Neural progenitor cell (in vitro differentiated cells): ENCODE results near the gene STAT5A. TPM values are rescaled to one million over a fixed set of nuclear protein-coding genes. Genes with fewer than 3 reads are reported as not detected.

Experiments used
- DNase-seq: peaks from one replicate; pipeline ENCODE4 v3.0.0-alpha.2; 2016; ENCODE audit warnings: low spot score
- H2AFZ ChIP-seq: fragments of 200-600 bp; sonication (generic); replicated peaks from 2 replicates; pipeline ENCODE4 v1.6.1; 2016; ENCODE audit warnings: antibody characterized with exemption
- H3F3A ChIP-seq: fragments of 200-600 bp; sonication (generic); 2 replicates; pipeline ENCODE4 v1.6.1; 2016; ENCODE audit warnings: antibody characterized with exemption, low read depth
- H3K27ac ChIP-seq: fragments of 200-600 bp; sonication (generic); 2 replicates; pipeline ENCODE4 v1.5.1; 2016; ENCODE audit warnings: mild to moderate bottlenecking
- H3K27me3 ChIP-seq: fragments of 200-600 bp; sonication (generic); 2 replicates; pipeline ENCODE4 v1.6.1; 2016; ENCODE audit warnings: mild to moderate bottlenecking, moderate library complexity
- H3K36me3 ChIP-seq: fragments of 200-600 bp; sonication (generic); 2 replicates; pipeline ENCODE4 v1.5.1; 2016
- H3K4me1 ChIP-seq: fragments of 200-600 bp; sonication (generic); 2 replicates; pipeline ENCODE4 v1.6.1; 2016; ENCODE audit warnings: mixed run types
- H3K4me2 ChIP-seq: fragments of 200-600 bp; sonication (generic); 2 replicates; pipeline ENCODE4 v1.6.1; 2016
- H3K4me3 ChIP-seq: fragments of 200-600 bp; sonication (generic); 2 replicates; pipeline ENCODE4 v1.5.1; 2016
- H3K79me2 ChIP-seq: fragments of 200-600 bp; sonication (generic); 2 replicates; pipeline ENCODE4 v1.6.1; 2016; ENCODE audit warnings: low read depth
- H3K9ac ChIP-seq: fragments of 200-600 bp; sonication (generic); 2 replicates; pipeline ENCODE4 v1.6.1; 2016
- H3K9me3 ChIP-seq: fragments of 200-600 bp; sonication (generic); 2 replicates; pipeline ENCODE4 v1.5.1; 2016; ENCODE audit warnings: low read depth
- H4K20me1 ChIP-seq: fragments of 200-600 bp; sonication (generic); 2 replicates; pipeline ENCODE4 v1.6.1; 2016; ENCODE audit warnings: low read depth
- H3K27ac Mint-ChIP-seq: 3 replicates; pipeline ENCODE4 v1.8.0; 2021; ENCODE audit warnings: mixed read lengths
- H3K27me3 Mint-ChIP-seq: 2 replicates; pipeline ENCODE4 v1.8.0; 2022; ENCODE audit warnings: low read depth, mild to moderate bottlenecking, inconsistent platforms, moderate library complexity, mixed read lengths; ENCODE audit not compliant: insufficient read depth
- H3K36me3 Mint-ChIP-seq: 3 replicates; pipeline ENCODE4 v1.8.0; 2021; ENCODE audit warnings: mixed read lengths
- H3K4me1 Mint-ChIP-seq: 3 replicates; pipeline ENCODE4 v1.8.0; 2021; ENCODE audit warnings: mixed read lengths
- H3K4me3 Mint-ChIP-seq: 3 replicates; pipeline ENCODE4 v1.8.0; 2021; ENCODE audit warnings: mild to moderate bottlenecking, moderate library complexity, mixed read lengths
- H3K9me3 Mint-ChIP-seq: 3 replicates; pipeline ENCODE4 v1.8.0; 2020; ENCODE audit warnings: mixed read lengths
- EZH2 ChIP-seq: fragments of 200-600 bp; sonication (generic); IDR thresholded peaks from 2 replicates; pipeline ENCODE4 v1.6.1; 2017; ENCODE audit warnings: antibody characterized with exemption, mild to moderate bottlenecking, moderate library complexity
- EZH2phosphoT487 ChIP-seq: fragments of 200-600 bp; sonication (generic); IDR thresholded peaks from 2 replicates; pipeline ENCODE4 v1.6.1; 2017; ENCODE audit warnings: antibody characterized with exemption
- total RNA-seq: library from RNA; depleted of rRNA; stranded (reverse); fragments of >200 nt; gene quantifications from 2 replicates; pipeline ENCODE4 v1.2.3, GENCODE V29; 2015; ENCODE audit warnings: low replicate concordance
- TF ChIP-seq, protein P1 (sequence below): fragments of 200-600 bp; sonication (generic); IDR thresholded peaks from 2 replicates; pipeline ENCODE4 v1.5.1; 2017; ENCODE audit warnings: antibody characterized with exemption, mild to moderate bottlenecking

Gene STAT5A
- total RNA-seq, 1 donor from 2014 or later: 10.0 TPM

DNA sequence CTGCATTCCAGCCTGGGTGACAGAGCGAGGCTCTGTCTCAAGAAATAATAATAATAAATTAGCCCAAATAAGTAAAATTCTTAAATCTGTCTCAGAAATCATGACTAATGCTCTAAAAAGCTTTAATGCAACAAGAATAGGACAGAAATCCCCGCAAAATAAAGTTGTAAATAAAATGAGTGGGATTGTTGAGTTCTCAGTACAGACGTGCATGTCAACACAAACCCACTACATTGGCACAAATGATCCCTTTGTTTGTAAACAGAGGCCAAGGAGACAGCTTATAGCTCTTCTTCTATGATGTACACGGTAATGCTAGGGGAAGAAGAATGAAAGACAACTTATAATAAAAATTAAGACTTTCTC is 18.1 kb upstream of the STAT5A start:
- H3K9me3 Mint-ChIP-seq: peaks cover 5% of the 10 kb centered on the region
- Histone ChIP-seq H3K4me3 (no peak overlapping the region), H2AFZ (no peak overlapping the region), H4K20me1 (peaks cover 63% of the 10 kb centered on the region), H3K79me2 (peaks cover 99% of the 10 kb centered on the region), H3K27ac (no peak overlapping the region), H3K36me3 (no peaks in the 10 kb centered on the region), H3K27me3 (no peaks in the 10 kb centered on the region), H3K9me3 (no peaks in the 10 kb centered on the region), H3K4me2 (no peak overlapping the region), H3F3A (peaks cover 8% of the 10 kb centered on the region), H3K4me1 (peaks cover 22% of the 10 kb centered on the region), H3K9ac (no peak overlapping the region)
- H3K27ac Mint-ChIP-seq: no peak overlapping the region
- H3K4me1 Mint-ChIP-seq: peaks cover 20% of the 10 kb centered on the region
- no peaks in the 10 kb centered on the region for H3K27me3 Mint-ChIP-seq
- DNase-seq: no peak
- H3K4me3 Mint-ChIP-seq: no peak overlapping the region
- TF ChIP-seq, protein P1, sequence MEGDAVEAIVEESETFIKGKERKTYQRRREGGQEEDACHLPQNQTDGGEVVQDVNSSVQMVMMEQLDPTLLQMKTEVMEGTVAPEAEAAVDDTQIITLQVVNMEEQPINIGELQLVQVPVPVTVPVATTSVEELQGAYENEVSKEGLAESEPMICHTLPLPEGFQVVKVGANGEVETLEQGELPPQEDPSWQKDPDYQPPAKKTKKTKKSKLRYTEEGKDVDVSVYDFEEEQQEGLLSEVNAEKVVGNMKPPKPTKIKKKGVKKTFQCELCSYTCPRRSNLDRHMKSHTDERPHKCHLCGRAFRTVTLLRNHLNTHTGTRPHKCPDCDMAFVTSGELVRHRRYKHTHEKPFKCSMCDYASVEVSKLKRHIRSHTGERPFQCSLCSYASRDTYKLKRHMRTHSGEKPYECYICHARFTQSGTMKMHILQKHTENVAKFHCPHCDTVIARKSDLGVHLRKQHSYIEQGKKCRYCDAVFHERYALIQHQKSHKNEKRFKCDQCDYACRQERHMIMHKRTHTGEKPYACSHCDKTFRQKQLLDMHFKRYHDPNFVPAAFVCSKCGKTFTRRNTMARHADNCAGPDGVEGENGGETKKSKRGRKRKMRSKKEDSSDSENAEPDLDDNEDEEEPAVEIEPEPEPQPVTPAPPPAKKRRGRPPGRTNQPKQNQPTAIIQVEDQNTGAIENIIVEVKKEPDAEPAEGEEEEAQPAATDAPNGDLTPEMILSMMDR: no peak
- TF ChIP-seq EZH2 (no peak), EZH2phosphoT487 (no peak)
- peaks cover 5% of the 10 kb centered on the region for H3K36me3 Mint-ChIP-seq

DNA sequence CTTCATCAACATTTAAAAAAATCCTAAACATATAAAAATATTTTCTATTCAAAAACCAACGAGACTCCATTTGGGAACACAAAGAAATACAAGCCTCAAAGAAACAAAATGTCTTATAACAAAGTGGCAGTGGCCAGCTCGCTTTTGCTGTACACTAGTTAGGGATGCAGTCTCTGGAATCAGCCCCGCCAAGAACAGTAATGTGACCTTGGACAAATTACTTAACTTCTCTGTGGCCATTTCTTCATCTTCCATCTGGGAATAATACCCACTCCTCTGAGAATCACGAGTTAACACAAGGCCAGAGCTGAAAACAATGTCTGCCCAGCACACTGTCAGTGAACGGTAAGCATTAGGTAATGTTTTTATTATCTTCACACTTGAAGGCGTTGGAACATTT is 17.7 kb upstream of the STAT5A start:
- no peak for DNase-seq
- no peak overlapping the region for H3K9ac ChIP-seq
- H3K4me2 ChIP-seq: no peak overlapping the region
- H3K4me3 ChIP-seq: no peak overlapping the region
- no peaks in the 10 kb centered on the region for H3K27me3 ChIP-seq
- H3K27ac Mint-ChIP-seq: no peak overlapping the region
- peaks cover 99% of the 10 kb centered on the region for H3K79me2 ChIP-seq
- no peak overlapping the region for H3K4me3 Mint-ChIP-seq
- no peaks in the 10 kb centered on the region for H3K9me3 ChIP-seq
- H2AFZ ChIP-seq: no peak overlapping the region
- peaks cover 63% of the 10 kb centered on the region for H4K20me1 ChIP-seq
- TF ChIP-seq EZH2phosphoT487 (no peak), EZH2 (no peak)
- TF ChIP-seq, protein P1: no peak
- H3K36me3 Mint-ChIP-seq: peaks cover 3% of the 10 kb centered on the region
- H3F3A ChIP-seq: peaks cover 12% of the 10 kb centered on the region
- peaks cover 2% of the 10 kb centered on the region for H3K9me3 Mint-ChIP-seq
- no peak overlapping the region for H3K27ac ChIP-seq
- peaks cover 24% of the 10 kb centered on the region for H3K4me1 Mint-ChIP-seq
- H3K27me3 Mint-ChIP-seq: no peaks in the 10 kb centered on the region
- H3K4me1 ChIP-seq: peaks cover 22% of the 10 kb centered on the region
- H3K36me3 ChIP-seq: no peaks in the 10 kb centered on the region

DNA sequence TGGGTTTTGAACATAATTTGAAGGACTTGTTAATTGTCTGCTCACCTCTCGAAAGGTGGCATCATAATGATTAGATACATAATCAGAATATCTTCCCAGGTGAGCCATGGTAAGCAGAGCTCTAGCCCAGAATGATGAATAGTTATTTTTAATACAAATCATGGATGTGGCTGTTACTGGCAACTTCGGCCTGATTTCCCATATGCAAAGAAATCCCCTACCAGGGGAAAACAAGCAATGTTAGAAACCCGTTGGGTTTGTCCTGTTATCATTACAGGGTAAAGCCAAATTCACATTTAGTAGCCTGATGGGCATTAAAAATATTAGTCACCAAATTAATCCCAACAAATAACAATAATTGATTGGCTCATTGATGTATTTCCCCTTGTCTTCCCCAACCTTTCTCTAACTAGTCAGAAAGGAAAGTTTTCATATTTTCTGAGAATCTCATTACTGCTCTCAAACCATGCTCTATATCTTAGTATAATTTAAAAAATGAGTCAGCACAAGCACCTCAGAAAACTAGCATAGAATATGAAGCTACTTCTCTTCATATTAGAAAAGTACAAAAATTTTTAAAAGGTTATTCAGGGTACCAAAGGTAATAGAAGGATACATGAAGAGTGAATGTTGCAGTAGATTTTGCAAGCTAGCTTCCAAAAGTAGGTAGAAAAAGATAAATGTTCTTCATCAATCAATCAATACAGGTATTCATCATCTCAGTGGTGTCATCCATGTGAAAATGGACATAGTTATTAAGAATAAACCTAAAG is 17.1 kb upstream of the STAT5A start:
- Mint-ChIP-seq H3K27me3 (no peaks in the 10 kb centered on the region), H3K9me3 (no peaks in the 10 kb centered on the region), H3K4me1 (peaks cover 24% of the 10 kb centered on the region), H3K36me3 (peaks cover 2% of the 10 kb centered on the region), H3K27ac (no peak overlapping the region), H3K4me3 (no peak overlapping the region)
- peaks cover 15% of the 10 kb centered on the region for H3F3A ChIP-seq
- peaks cover 94% of the 10 kb centered on the region for H3K79me2 ChIP-seq
- H3K9ac ChIP-seq: no peak overlapping the region
- H2AFZ ChIP-seq: no peak overlapping the region
- H4K20me1 ChIP-seq: peaks cover 63% of the 10 kb centered on the region
- DNase-seq: no peak
- no peaks in the 10 kb centered on the region for H3K9me3 ChIP-seq
- H3K27me3 ChIP-seq: no peaks in the 10 kb centered on the region
- TF ChIP-seq EZH2phosphoT487 (no peak), EZH2 (no peak)
- TF ChIP-seq, protein P1: no peak
- H3K4me2 ChIP-seq: no peak overlapping the region
- H3K4me3 ChIP-seq: no peak overlapping the region
- H3K4me1 ChIP-seq: peaks cover 22% of the 10 kb centered on the region
- H3K36me3 ChIP-seq: no peaks in the 10 kb centered on the region
- no peak overlapping the region for H3K27ac ChIP-seq
